Measurements from ENCODE around the gene RCL1. TPM values are rescaled to one million over a fixed set of nuclear protein-coding genes. Genes with fewer than 3 reads are reported as not detected.
"Not testable (repeated sequence)": the region's sequence is repeated elsewhere in the genome, so short reads cannot be mapped to it uniquely, and the experiment has no call there.

Gene RCL1
- total RNA-seq, 1 donor from 2014 or later, result 24.6 TPM

DNA sequence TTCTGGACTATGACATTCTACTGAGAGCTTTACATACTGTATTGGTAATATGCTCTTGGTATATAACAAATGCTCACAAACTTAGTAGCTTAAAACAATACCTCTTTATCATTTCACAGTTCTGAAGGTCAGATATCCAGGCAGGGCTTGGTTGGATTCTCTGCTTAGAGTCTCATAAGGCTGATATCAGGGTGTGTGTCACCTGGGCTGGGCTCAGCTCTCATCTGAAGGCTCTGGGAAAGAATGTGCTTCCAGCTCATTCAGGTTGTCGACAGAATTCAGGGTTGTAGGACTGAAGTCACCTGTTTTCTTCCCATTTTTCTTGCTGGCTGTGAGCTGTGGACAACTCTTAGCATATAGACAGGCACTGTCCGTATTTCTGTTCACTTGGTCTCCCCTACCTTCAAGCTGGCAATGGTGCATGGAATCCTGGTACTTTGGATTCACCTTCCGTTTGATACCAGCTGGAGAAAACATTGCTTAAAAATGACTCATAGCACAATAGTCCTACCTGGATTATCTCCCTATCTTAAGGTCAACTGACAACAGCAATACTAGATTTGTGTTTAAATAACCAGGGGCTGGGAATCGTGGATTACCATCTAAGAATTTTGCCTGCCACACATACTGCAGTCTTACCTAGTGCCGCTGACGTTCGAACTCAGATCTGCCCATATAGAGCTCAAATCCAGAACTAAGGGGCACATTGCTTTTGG is 69.2 kb downstream of the RCL1 start:
- no peak for ATAC-seq
- intact Hi-C loops (cut with DNase I), result no loop called here
- no peak for DNase-seq (ENCODE audit: low spot score)

DNA sequence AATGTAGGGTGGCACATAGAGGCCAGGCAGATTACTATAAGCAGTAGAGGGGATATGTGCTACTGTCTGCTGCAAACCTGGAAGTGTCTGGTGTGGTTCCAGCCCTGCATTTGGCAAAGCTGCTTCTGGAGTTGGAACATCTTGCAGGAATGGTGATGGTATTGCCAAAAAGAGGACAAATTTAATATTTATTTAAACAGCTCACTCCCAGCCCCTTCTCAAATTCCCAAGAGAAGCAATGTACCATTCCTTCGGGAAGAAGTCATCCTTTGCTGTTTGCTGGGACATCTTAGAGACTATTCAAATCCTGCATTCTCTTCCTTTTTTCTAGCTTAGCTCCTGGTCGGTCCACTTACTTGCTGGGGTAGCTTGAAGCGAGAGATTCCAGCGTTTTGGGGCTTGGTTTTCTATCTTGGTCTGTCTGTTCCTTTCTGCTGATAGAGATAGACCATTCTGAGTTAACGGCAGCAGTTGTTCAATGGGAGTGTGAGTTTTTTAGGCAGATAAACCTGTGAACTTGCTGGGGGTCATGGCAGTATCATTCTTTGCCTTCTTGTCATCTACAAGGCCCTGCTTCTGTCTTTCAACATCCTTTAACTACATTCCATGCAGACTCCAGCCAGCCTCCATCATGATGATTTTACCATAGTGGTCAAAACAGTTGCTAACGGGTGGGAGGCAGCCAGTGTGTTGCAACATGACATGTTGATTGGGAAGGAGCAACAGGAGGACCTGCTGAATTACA is 69.9 kb downstream of the RCL1 start:
- intact Hi-C loops (cut with DNase I), result no loop called here
- DNase-seq (ENCODE audit: low spot score) (no peak), ATAC-seq (no peak)

GRCh38 chr9:4864234-4864661 is 71.5 kb downstream of the RCL1 start:
- intact Hi-C loops (cut with DNase I), result no loop called here
- DNase-seq (ENCODE audit: low spot score) (no peak), ATAC-seq (no peak)

DNA sequence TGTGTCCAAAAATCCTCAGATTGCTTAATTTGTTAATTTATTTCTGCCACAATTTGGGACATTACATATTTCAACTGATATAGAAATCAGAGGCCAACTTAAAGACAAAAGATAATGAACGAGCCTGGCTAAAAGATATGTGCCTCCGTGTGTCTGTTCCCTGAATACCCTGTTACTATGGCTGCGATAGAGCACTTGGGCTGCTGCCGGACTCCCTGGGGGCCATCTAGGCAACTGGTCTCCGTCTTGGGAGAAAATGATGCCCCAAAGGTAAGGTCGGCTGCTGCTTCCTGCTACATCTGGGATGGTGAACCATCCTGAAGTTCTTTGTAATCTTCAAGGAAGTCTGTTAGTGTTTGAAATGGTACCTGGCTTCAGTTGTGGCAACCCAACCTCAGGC is 72.0 kb downstream of the RCL1 start:
- ATAC-seq (no peak), DNase-seq (ENCODE audit: low spot score) (no peak)
- intact Hi-C loops (cut with DNase I), result no loop called here

DNA sequence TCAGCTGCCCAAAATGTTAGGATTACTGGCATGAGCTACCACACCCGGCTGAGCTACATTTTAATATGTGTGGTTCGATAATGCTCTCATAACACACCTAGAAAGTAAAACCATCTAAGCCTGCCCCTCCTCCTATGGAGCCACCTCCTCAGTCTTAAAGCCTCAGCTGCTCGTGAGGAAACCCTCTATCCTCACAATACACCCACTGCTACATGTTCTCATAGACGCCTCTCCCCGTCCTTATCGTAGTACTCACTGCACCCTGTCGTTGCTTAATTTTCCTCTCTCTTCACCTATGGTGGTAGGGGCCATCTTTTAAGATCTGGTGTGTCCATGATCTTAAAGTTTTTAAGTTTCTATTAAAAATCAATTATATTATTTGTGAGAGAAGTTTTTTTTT is 72.9 kb downstream of the RCL1 start:
- intact Hi-C loops (cut with DNase I), result no loop called here
- DNase-seq (ENCODE audit: low spot score) (no peak), ATAC-seq (no peak)

GRCh38 chr9:4866239-4866969 is 73.7 kb downstream of the RCL1 start:
- intact Hi-C loops (cut with DNase I), result no loop called here
- ATAC-seq (no peak), DNase-seq (ENCODE audit: low spot score) (no peak)

GRCh38 chr9:4873066-4873465 is 80.3 kb downstream of the RCL1 start:
- DNase-seq (ENCODE audit: low spot score), result no peak
- intact Hi-C loops (cut with DNase I), result no loop called here
- no peak for ATAC-seq

GRCh38 chr9:4875559-4875958 is 82.8 kb downstream of the RCL1 start:
- no peak for DNase-seq (ENCODE audit: low spot score)
- intact Hi-C loops (cut with DNase I), result no loop called here
- ATAC-seq, result no peak

DNA sequence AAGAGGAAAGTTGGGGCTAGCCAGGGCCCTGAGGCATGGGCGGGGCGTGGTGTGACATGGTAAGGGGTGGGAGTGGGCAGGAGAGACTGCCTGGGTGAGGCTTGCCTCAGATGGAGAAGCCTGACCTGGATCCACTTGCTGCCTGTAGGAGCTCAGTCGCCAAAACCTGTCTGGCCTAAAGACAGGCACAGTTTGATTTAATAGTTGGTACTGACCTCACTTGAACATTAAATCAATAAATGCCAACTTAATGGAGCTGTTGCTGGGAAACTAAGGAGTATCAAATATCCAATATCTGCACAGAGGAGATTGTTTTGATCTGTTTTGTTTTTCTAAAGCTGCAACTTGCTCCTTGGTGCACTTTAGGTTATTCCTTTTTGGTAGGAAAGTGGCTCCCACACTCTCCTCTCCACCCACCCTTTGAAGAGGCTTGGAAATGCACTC is 86.4 kb downstream of the RCL1 start:
- DNase-seq (ENCODE audit: low spot score), result no peak
- no peak for ATAC-seq
- intact Hi-C loops (cut with DNase I), result no loop called here

DNA sequence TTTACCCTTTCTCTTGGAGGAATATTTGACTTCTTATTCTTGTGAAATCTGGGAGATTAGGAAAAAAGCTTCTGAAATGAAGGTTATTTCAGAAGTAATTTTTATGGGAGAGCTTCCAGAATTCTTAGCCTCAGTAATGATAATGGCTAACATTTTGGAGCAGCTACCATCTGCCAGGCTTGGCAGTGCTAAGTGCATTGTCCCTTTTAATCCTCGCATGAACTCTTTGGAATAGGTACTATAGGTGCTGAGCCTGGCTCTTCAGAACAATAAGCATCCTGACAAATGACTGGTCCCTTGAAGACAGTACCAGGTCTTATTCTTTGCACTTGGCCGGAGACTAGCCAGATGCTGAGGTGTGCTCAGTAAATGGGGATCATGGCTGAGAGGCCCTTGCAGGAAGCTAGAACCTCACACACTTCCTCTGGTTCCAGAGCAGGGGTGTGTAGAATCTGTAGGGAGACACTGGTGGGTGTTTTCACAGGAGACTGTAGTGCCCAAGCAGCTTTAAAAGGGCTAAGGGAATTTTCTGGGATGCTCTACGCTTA is 90.7 kb downstream of the RCL1 start:
- intact Hi-C loops (cut with DNase I), result no loop called here
- ATAC-seq (no peak), DNase-seq (ENCODE audit: low spot score) (no peak)

DNA sequence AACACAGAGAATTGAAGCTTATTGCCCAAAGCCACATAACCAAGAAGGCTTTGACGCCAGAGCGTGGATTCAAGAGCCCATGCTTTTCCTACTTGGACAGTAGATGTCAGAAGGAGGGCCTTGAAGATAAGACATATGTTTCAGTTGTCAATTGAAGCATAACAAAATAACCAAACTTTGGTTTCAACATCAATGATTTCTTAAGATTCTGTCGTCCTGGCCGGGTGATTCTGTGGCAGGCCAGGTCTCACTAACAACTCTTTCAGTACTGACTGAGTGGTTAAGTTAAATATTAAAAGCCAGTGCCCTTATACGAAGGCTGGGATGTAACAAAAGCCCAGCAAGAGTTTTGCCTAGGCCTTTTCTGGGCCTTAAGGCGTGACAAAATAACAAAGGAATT is 94.0 kb downstream of the RCL1 start:
- DNase-seq (ENCODE audit: low spot score) (no peak), ATAC-seq (no peak)
- intact Hi-C loops (cut with DNase I), result no loop called here

DNA sequence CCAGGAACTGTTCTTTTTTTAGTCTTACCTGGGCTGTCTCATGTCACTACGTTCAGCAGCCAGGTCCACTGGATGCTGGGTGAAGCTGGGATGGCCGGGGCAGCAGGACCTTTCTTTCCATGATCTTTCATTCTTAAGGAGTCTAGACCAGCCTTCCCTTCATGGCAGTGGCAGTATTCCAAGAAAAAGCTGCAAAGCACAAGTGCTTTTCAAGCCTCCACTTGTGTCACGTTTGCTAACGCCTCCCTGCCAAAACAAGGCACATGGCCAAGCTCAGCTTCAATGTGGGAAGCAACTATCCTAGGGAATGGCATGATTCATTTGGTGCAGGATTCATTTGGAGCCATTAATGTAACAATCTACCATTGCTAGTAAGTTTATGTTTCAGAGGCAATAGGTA is 94.8 kb downstream of the RCL1 start:
- ATAC-seq (no peak), DNase-seq (ENCODE audit: low spot score) (no peak)
- intact Hi-C loops (cut with DNase I), result no loop called here

DNA sequence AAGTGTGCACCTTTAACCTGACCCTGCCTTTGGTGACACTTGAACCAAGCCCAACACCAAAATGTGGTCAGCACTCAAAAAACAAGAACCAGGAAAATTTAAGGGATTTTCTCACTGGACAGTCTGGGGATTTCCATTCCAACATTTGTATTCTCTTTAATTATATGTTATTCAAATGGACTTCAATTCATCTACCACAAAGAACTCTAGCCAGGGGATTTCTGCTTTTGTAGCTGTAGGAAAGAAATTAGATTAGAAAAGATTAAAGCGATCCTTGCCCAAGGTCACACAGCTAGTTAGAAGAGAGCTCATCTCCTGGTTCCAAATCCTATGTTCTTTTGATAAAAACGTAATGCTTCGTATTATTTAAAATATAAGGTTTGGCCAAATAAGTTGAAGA is 97.5 kb downstream of the RCL1 start:
- ATAC-seq, result no peak
- DNase-seq (ENCODE audit: low spot score), result no peak
- intact Hi-C loops (cut with DNase I), result no loop called here

DNA sequence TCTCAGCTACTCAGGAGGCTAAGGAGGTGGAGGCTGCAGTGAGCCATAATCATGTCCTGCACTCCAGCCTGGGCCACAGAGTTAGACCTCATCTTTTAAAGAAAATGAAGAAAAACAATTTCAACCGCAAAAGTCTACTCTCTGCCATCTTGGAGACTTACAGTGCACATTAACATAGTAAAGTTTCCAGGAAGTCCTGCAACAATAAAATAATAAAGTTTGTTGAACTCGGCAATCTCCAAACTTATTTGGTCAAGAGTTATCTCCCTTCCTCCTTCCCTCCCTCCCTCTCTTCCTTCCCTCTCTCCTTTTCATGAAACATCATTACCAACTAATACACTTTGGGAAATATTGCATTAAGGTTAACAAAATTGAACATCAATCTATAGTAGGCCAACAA is 98.2 kb downstream of the RCL1 start:
- intact Hi-C loops (cut with DNase I), result no loop called here
- DNase-seq (ENCODE audit: low spot score) (no peak), ATAC-seq (no peak)

DNA sequence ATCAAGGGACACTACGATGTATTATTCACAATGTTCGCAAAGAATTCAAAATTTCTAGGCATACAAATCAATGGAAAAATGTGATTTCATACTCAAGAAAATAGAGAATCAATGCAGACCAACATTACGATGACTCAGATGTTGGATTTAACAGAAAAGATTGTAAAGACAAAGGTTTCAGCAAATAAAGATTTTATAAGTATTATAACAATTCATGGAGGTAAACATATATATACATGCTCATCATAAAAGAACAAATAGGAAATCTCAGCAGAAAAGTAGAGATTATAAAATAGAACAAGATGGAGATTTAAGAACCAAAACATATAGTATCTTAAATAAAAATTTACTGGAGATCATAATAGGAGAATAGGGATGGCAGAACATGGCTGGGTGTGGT is 98.9 kb downstream of the RCL1 start:
- ATAC-seq (no peak), DNase-seq (ENCODE audit: low spot score) (no peak)
- intact Hi-C loops (cut with DNase I), result no loop called here

- intact Hi-C loops (cut with DNase I), result no loop called here
- no peak for ATAC-seq
- no peak for DNase-seq (ENCODE audit: low spot score)
Measured at GRCh38 chr9:4892501-4893194, 99.9 kb downstream of the RCL1 start.

- ATAC-seq (no peak), DNase-seq (ENCODE audit: low spot score) (no peak)
- intact Hi-C loops (cut with DNase I), result no loop called here
Measured at GRCh38 chr9:4894076-4894475, 101.3 kb downstream of the RCL1 start.

- ATAC-seq; DNase-seq (ENCODE audit: low spot score); intact Hi-C loops (cut with DNase I): not testable (repeated sequence)
Measured at GRCh38 chr9:4899853-4900252, 107.1 kb downstream of the RCL1 start.

Measured in sciatic nerve (tissue), 2 donors.